SK-N-MC (cell line): ENCODE measurements around the gene C14orf132.

Experiments
- EZH2 ChIP-seq: fragments of 200-600 bp; sonication (generic); IDR thresholded peaks from one replicate; pipeline ENCODE4 v1.6.1; 2017; ENCODE audit warnings: antibody characterized with exemption
- POLR2AphosphoS5 ChIP-seq: IDR thresholded peaks from 2 replicates; pipeline ENCODE4 v1.6.1; 2012; ENCODE audit warnings: mild to moderate bottlenecking, low read depth, low read length, borderline replicate concordance

GRCh38 chr14:96082420-96083300, 43.5 kb downstream of the C14orf132 start:
- no peak for TF ChIP-seq EZH2
- no peak for TF ChIP-seq POLR2AphosphoS5
